Stimulated activated CD4-positive, alpha-beta T cell treated with anti-CD3 and anti-CD28 coated beads, Interleukin-12 subunit alpha, Interleukin-12 subunit beta, amount 100 ng/mL, for 48 hours (primary cell): ENCODE measurements around the gene RAPH1.

ENCODE experiments used
- DNase-seq, 3 donors: peaks; one replicate each; pipeline ENCODE4 v3.0.0-alpha.2; 2020; ENCODE audit warnings: low read depth in 2 of 3, low spot score in 1 of 3

Gene RAPH1

GRCh38 chr2:203492965-203493364 is 42.1 kb downstream of the RAPH1 start:
- DNase-seq, result no peak

GRCh38 chr2:203490391-203490790 is 44.7 kb downstream of the RAPH1 start:
- no peak for DNase-seq

- no peak for DNase-seq
These were observed 45.6 kb downstream of the RAPH1 start for GRCh38 chr2:203489531-203489930.

- peak; percentile 15 to 32 (median 26) for DNase-seq
These were observed 50.6 kb downstream of the RAPH1 start for GRCh38 chr2:203484266-203485112.

- DNase-seq, result no peak
These were observed 54.5 kb downstream of the RAPH1 start for GRCh38 chr2:203480623-203481022.

- no peak for DNase-seq
These were observed 58.2 kb downstream of the RAPH1 start for GRCh38 chr2:203476881-203477280.

GRCh38 chr2:203471323-203471722 is 63.8 kb downstream of the RAPH1 start:
- no peak for DNase-seq

GRCh38 chr2:203470371-203470770 is 64.7 kb downstream of the RAPH1 start:
- no peak for DNase-seq

- DNase-seq, result no peak
These were observed 65.6 kb downstream of the RAPH1 start for GRCh38 chr2:203469546-203469945.

- no peak for DNase-seq
These were observed 71.8 kb downstream of the RAPH1 start for GRCh38 chr2:203463266-203463678.

GRCh38 chr2:203462308-203462707 is 72.8 kb downstream of the RAPH1 start:
- DNase-seq, result no peak

- no peak for DNase-seq
These were observed 73.4 kb downstream of the RAPH1 start for GRCh38 chr2:203461746-203462145.

GRCh38 chr2:203455209-203455608 is 79.9 kb downstream of the RAPH1 start:
- no peak for DNase-seq

GRCh38 chr2:203453858-203454451 is 81.1 kb downstream of the RAPH1 start:
- DNase-seq, result peak in 1 of 3 donors; percentile 24

- DNase-seq, result no peak
These were observed 83.4 kb downstream of the RAPH1 start for GRCh38 chr2:203451689-203452088.

- no peak for DNase-seq
These were observed 84.1 kb downstream of the RAPH1 start for GRCh38 chr2:203451011-203451410.

GRCh38 chr2:203450561-203450960 is 84.5 kb downstream of the RAPH1 start:
- DNase-seq, result no peak

GRCh38 chr2:203446780-203447179 is 88.3 kb downstream of the RAPH1 start:
- DNase-seq, result no peak

GRCh38 chr2:203446071-203446481 is 89.0 kb downstream of the RAPH1 start:
- DNase-seq, result no peak

- no peak for DNase-seq
These were observed 90.4 kb downstream of the RAPH1 start for GRCh38 chr2:203444738-203445137.

GRCh38 chr2:203442463-203442862 is 92.6 kb downstream of the RAPH1 start:
- DNase-seq, result no peak

- no peak for DNase-seq
These were observed 93.6 kb downstream of the RAPH1 start for GRCh38 chr2:203441463-203441862.

- no peak for DNase-seq
These were observed 94.4 kb downstream of the RAPH1 start for GRCh38 chr2:203440671-203441070.
